ENCODE results near the gene RTP5.

Gene RTP5

GRCh38 chr2:241834527-241835210 is 34.9 kb upstream of the RTP5 start:
- H3K4me3 ChIP-seq (ENCODE audit: low read depth, low read length): no peak overlapping the region
- H3K27ac ChIP-seq (ENCODE audit: low read depth, low read length): no peak overlapping the region
- peaks cover 6% of the 10 kb centered on the region for H3K4me1 ChIP-seq (ENCODE audit: control insufficient read depth, insufficient read depth, low read length, unreplicated experiment)
- H3K79me2 ChIP-seq (ENCODE audit: control insufficient read depth, insufficient read depth, low read length, unreplicated experiment): no peaks in the 10 kb centered on the region
- no peaks in the 10 kb centered on the region for H3K36me3 ChIP-seq (ENCODE audit: insufficient read depth, low read length)
- H3K27me3 ChIP-seq (ENCODE audit: insufficient read depth, low read length): peaks cover 37% of the 10 kb centered on the region
- no peak overlapping the region for H2AFZ ChIP-seq (ENCODE audit: low read length, unreplicated experiment)

DNA sequence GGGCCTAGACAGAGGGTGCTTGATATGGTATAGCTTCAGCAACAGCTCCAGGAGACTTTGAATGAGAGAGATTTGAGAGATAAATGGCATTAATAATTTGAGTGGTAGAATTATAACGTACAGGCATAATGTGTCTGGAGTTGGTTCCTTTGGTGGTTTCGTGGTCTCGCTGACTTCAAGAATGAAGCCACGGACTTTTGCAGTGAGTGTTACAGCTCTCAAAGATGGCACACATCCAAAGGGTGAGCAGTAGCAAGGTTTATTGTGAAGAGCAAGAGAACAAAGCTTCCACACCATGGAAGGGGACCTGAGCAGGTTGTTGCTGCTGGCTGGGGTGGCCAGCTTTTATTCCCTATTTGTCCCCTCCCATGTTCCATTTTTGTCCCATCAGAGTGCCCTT is 33.9 kb upstream of the RTP5 start:
- H3K36me3 ChIP-seq (ENCODE audit: insufficient read depth, low read length): no peaks in the 10 kb centered on the region
- no peak overlapping the region for H3K27ac ChIP-seq (ENCODE audit: low read depth, low read length)
- H3K79me2 ChIP-seq (ENCODE audit: control insufficient read depth, insufficient read depth, low read length, unreplicated experiment): no peaks in the 10 kb centered on the region
- H3K4me1 ChIP-seq (ENCODE audit: control insufficient read depth, insufficient read depth, low read length, unreplicated experiment): peaks cover 6% of the 10 kb centered on the region
- peaks cover 32% of the 10 kb centered on the region for H3K27me3 ChIP-seq (ENCODE audit: insufficient read depth, low read length)
- H3K4me3 ChIP-seq (ENCODE audit: low read depth, low read length): no peak overlapping the region
- H2AFZ ChIP-seq (ENCODE audit: low read length, unreplicated experiment): no peak overlapping the region

- Histone ChIP-seq H3K4me3 (ENCODE audit: low read depth, low read length) (no peak overlapping the region), H3K36me3 (ENCODE audit: insufficient read depth, low read length) (no peaks in the 10 kb centered on the region), H2AFZ (ENCODE audit: low read length, unreplicated experiment) (no peak overlapping the region), H3K4me1 (ENCODE audit: control insufficient read depth, insufficient read depth, low read length, unreplicated experiment) (peaks cover 6% of the 10 kb centered on the region), H3K27ac (ENCODE audit: low read depth, low read length) (no peak overlapping the region), H3K27me3 (ENCODE audit: insufficient read depth, low read length) (peaks cover 32% of the 10 kb centered on the region), H3K79me2 (ENCODE audit: control insufficient read depth, insufficient read depth, low read length, unreplicated experiment) (no peaks in the 10 kb centered on the region)
These were observed 33.2 kb upstream of the RTP5 start for GRCh38 chr2:241836292-241836691.

DNA sequence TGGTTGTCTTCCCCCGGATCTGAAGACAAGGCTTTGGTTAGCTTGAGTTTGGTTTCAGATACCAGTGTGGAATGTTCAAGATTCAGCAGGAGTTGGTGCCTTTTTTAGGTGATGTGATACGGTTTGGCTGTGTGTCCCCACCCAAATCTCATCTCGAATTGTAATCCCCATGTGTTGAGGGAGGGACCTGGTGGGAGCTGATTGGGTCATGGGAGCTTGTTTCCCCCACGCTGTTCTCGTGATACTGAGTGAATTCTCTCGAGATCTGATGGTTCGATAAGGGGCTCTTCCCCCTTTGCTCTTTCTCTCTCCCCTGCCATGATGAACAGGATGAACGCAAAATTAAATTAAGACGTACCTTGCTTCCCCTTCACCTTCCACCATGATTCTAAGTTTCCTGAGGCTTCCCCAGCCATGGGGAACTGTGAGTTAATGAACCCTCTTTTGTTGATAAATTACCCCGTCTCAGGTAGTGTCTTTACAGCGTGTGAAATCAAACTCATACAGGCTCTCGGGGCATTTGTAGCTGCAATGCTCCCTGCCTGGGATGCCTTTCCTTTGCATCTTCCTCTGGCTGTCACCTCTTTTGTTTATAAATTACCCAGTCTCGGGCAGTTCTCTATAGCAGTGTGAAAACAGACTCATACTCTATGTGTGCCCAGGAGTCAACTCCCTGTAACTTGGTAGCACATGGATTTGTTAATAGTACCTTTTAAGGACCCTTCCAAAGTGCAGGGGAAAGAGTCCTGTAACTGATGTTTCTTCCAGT is 32.1 kb upstream of the RTP5 start:
- Histone ChIP-seq H3K27ac (ENCODE audit: low read depth, low read length) (no peak overlapping the region), H2AFZ (ENCODE audit: low read length, unreplicated experiment) (no peak overlapping the region), H3K4me1 (ENCODE audit: control insufficient read depth, insufficient read depth, low read length, unreplicated experiment) (peaks cover 6% of the 10 kb centered on the region), H3K79me2 (ENCODE audit: control insufficient read depth, insufficient read depth, low read length, unreplicated experiment) (no peaks in the 10 kb centered on the region), H3K27me3 (ENCODE audit: insufficient read depth, low read length) (peaks cover 32% of the 10 kb centered on the region), H3K4me3 (ENCODE audit: low read depth, low read length) (no peak overlapping the region), H3K36me3 (ENCODE audit: insufficient read depth, low read length) (no peaks in the 10 kb centered on the region)

GRCh38 chr2:241841181-241842066 is 28.1 kb upstream of the RTP5 start:
- no peak overlapping the region for H2AFZ ChIP-seq (ENCODE audit: low read length, unreplicated experiment)
- H3K36me3 ChIP-seq (ENCODE audit: insufficient read depth, low read length): no peaks in the 10 kb centered on the region
- no peak overlapping the region for H3K4me3 ChIP-seq (ENCODE audit: low read depth, low read length)
- no peaks in the 10 kb centered on the region for H3K79me2 ChIP-seq (ENCODE audit: control insufficient read depth, insufficient read depth, low read length, unreplicated experiment)
- H3K27ac ChIP-seq (ENCODE audit: low read depth, low read length): no peak overlapping the region
- H3K27me3 ChIP-seq (ENCODE audit: insufficient read depth, low read length): peaks cover 23% of the 10 kb centered on the region
- peaks cover 5% of the 10 kb centered on the region for H3K4me1 ChIP-seq (ENCODE audit: control insufficient read depth, insufficient read depth, low read length, unreplicated experiment)

DNA sequence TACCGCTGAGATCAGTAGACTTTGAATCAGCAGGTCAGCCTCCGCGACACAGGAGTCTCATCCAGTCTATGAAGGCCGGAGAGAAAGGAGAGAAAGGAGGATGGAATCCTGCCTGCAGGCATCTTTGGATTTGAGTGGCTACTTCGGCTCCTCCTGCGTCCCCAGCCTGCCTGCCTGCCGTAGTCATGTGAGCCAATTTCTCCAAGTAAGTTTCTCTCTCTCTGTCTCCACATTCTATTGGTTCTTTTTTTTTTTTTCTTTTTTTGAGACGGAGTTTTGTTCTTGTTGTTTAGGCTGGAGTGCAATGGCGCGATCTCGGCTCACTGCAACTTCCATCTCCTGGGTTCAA is 27.5 kb upstream of the RTP5 start:
- Histone ChIP-seq H3K4me1 (ENCODE audit: control insufficient read depth, insufficient read depth, low read length, unreplicated experiment) (peaks cover 5% of the 10 kb centered on the region), H2AFZ (ENCODE audit: low read length, unreplicated experiment) (no peak overlapping the region), H3K79me2 (ENCODE audit: control insufficient read depth, insufficient read depth, low read length, unreplicated experiment) (no peaks in the 10 kb centered on the region), H3K4me3 (ENCODE audit: low read depth, low read length) (no peak overlapping the region), H3K27me3 (ENCODE audit: insufficient read depth, low read length) (peaks cover 18% of the 10 kb centered on the region), H3K36me3 (ENCODE audit: insufficient read depth, low read length) (no peaks in the 10 kb centered on the region), H3K27ac (ENCODE audit: low read depth, low read length) (no peak overlapping the region)

GRCh38 chr2:241842620-241843211 is 26.8 kb upstream of the RTP5 start:
- no peaks in the 10 kb centered on the region for H3K36me3 ChIP-seq (ENCODE audit: insufficient read depth, low read length)
- no peak overlapping the region for H3K4me3 ChIP-seq (ENCODE audit: low read depth, low read length)
- no peak overlapping the region for H3K27ac ChIP-seq (ENCODE audit: low read depth, low read length)
- peaks cover 11% of the 10 kb centered on the region for H3K27me3 ChIP-seq (ENCODE audit: insufficient read depth, low read length)
- no peaks in the 10 kb centered on the region for H3K79me2 ChIP-seq (ENCODE audit: control insufficient read depth, insufficient read depth, low read length, unreplicated experiment)
- H2AFZ ChIP-seq (ENCODE audit: low read length, unreplicated experiment): no peak overlapping the region
- H3K4me1 ChIP-seq (ENCODE audit: control insufficient read depth, insufficient read depth, low read length, unreplicated experiment): peaks cover 5% of the 10 kb centered on the region

- Histone ChIP-seq H3K4me3 (ENCODE audit: low read depth, low read length) (no peak overlapping the region), H2AFZ (ENCODE audit: low read length, unreplicated experiment) (no peak overlapping the region), H3K27me3 (ENCODE audit: insufficient read depth, low read length) (peaks cover 3% of the 10 kb centered on the region), H3K79me2 (ENCODE audit: control insufficient read depth, insufficient read depth, low read length, unreplicated experiment) (no peaks in the 10 kb centered on the region), H3K27ac (ENCODE audit: low read depth, low read length) (no peak overlapping the region), H3K36me3 (ENCODE audit: insufficient read depth, low read length) (no peaks in the 10 kb centered on the region), H3K4me1 (ENCODE audit: control insufficient read depth, insufficient read depth, low read length, unreplicated experiment) (peaks cover 5% of the 10 kb centered on the region)
These were observed 26.0 kb upstream of the RTP5 start for GRCh38 chr2:241843321-241844065.

DNA sequence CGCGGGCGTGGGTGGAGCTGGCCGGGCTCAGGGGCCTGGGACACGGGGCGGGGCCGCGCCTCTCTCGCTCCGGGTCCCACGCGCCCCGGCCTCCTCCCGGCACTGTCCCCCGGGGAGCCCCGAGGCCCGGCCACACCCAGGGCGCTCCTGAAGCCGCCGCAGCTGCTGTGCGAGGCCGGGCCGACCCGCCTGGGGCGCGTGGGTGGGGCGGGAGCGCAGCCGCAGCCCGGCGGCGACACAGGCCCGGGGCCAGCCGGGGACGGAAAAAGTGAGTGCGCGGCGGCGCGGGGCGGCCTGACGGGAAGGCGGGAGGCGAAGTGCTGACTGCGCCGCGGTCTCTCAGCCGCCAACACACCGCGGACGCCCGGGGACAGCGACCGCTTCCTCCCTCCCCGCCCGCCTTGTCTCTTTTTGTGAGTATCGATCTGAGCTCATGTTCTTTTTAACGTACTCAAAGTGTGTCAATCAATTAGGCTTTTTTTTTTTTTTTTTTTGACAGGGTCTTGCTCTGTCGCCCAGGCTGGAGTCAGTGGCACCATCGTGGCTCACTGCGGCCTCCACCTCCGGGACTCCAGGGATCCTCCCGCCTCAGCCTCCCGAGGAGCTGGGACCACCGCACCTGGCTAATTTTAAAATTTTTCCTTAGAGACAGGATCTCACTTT is 25.3 kb upstream of the RTP5 start:
- Histone ChIP-seq H3K27me3 (ENCODE audit: insufficient read depth, low read length) (no peaks in the 10 kb centered on the region), H3K4me1 (ENCODE audit: control insufficient read depth, insufficient read depth, low read length, unreplicated experiment) (peaks cover 5% of the 10 kb centered on the region), H3K36me3 (ENCODE audit: insufficient read depth, low read length) (no peaks in the 10 kb centered on the region), H3K27ac (ENCODE audit: low read depth, low read length) (no peak overlapping the region), H3K4me3 (ENCODE audit: low read depth, low read length) (peak overlapping the region; percentile 79), H3K79me2 (ENCODE audit: control insufficient read depth, insufficient read depth, low read length, unreplicated experiment) (no peaks in the 10 kb centered on the region), H2AFZ (ENCODE audit: low read length, unreplicated experiment) (peak overlapping the region; percentile 38)
